K562 (cell line): ENCODE results near the gene SNPH.

Experiments used
- BRCA1 ChIP-seq, 2 experiments: fragments of 450-650 bp in 1 of 2; sonication (generic) in 1 of 2; formaldehyde crosslinking in 1 of 2; IDR thresholded peaks; 2 replicates each; pipeline versions ENCODE4 v1.5.0 to v1.6.1; 2017 to 2020; ENCODE audit warnings: mild to moderate bottlenecking in 1 of 2, missing genetic modification reagents in 1 of 2
- CTCF ChIP-seq, 3 experiments: IDR thresholded peaks in 2 of 3; conservative IDR thresholded peaks in 1 of 3; 2 replicates each; pipeline ENCODE4 v1.5.1; 2011 to 2012; ENCODE audit warnings: low read length in 3 of 3, mild to moderate bottlenecking in 3 of 3, control low read depth in 2 of 3, improper control_type of control experiment in 1 of 3, inconsistent platforms in 1 of 3, low read depth in 1 of 3, mixed read lengths in 1 of 3, moderate library complexity in 1 of 3; ENCODE audit not compliant: insufficient read depth in 2 of 3
- HES1 ChIP-seq: fragments of 450-650 bp; IDR thresholded peaks from 2 replicates; pipeline ENCODE4 v1.6.1; 2016; ENCODE audit warnings: low read depth, mild to moderate bottlenecking, moderate library complexity
- MAX ChIP-seq: sonication (generic); formaldehyde crosslinking; IDR thresholded peaks from 2 replicates; pipeline ENCODE4 v1.9.0; 2022; ENCODE audit warnings: mild to moderate bottlenecking, missing genetic modification reagents
- RBFOX2 ChIP-seq: fragments of 200-400 bp; formaldehyde crosslinking; IDR thresholded peaks from 2 replicates; pipeline ENCODE4 v1.6.1; 2017; ENCODE audit warnings: low read depth, mild to moderate bottlenecking, low read length, moderate library complexity
- RNF219 ChIP-seq: fragments of 250-450 bp; sonication (Bioruptor Pico); IDR thresholded peaks from 2 replicates; pipeline ENCODE4 v1.5.0; 2022; ENCODE audit warnings: mild to moderate bottlenecking
- ZNF239 ChIP-seq: fragments of 250-450 bp; sonication (Bioruptor Pico); IDR thresholded peaks from 2 replicates; pipeline ENCODE4 v1.4.0; 2020; ENCODE audit warnings: mild to moderate bottlenecking

GRCh38 chr20:1336699-1337367 is 70.7 kb downstream of the SNPH start:
- no peak for TF ChIP-seq CTCF (IDR thresholded peaks at IDR 0.05 in 2 of 3, conservative IDR thresholded peaks at IDR 0.05 in 1 of 3; ENCODE audit: insufficient read depth in 2 of 3, low read depth in 1 of 3, low read length in 3 of 3)
- no peak for TF ChIP-seq RBFOX2
- no peak for TF ChIP-seq HES1
- TF ChIP-seq BRCA1 (IDR thresholded peaks at IDR 0.05): no peak
- no peak for TF ChIP-seq BRCA1 (CRISPR knock-in tag; IDR thresholded peaks at IDR 0.05)
- TF ChIP-seq ZNF239 (CRISPR knock-in tag): no peak
- no peak for TF ChIP-seq MAX
- no peak for TF ChIP-seq RNF219
